ENCODE results near the gene FBXL7.

FBXL7 gene

DNA sequence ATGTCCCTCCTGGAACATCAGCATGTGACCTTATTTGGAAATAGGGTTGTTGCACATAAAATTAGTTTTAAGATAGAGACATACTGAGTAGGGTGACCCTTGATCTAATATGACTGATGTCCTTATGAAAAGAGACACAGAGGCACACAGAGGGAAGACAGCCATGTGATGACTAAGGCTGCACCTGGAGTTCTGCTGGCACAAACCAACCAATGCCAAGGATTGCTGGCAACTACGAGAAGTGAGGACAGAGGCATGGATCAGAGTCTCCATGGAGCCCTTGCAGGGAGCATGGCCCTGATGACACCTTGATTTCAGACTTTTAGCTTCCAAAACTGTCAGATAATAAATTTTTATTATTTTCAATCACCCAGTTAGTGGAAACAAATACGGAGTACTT lies 101.9 kb downstream of the FBXL7 start:
- Histone ChIP-seq H3K27ac (ENCODE audit: low read depth, low read length) (no peak overlapping the region), H3K4me3 (ENCODE audit: low read depth in 1 of 5, low read length in 5 of 5) (no peak overlapping the region), H3K36me3 (ENCODE audit: control insufficient read depth in 5 of 5, insufficient read depth in 5 of 5, low read length in 5 of 5) (no peaks in the 10 kb centered on the region), H3K9me3 (ENCODE audit: control insufficient read depth in 5 of 5, low read length in 5 of 5) (no peaks in the 10 kb centered on the region), H3K27me3 (ENCODE audit: control insufficient read depth in 5 of 5, insufficient read depth in 4 of 5, low read length in 5 of 5) (no peaks in the 10 kb centered on the region), H3K4me1 (ENCODE audit: control insufficient read depth in 5 of 5, insufficient read depth in 5 of 5, low read length in 5 of 5) (peaks cover 0 to 3% (median 0%) of the 10 kb centered on the region in 5 donors), H3K9ac (ENCODE audit: low read length in 5 of 5) (no peak overlapping the region)

GRCh38 chr5:15604986-15605385 lies 105.0 kb downstream of the FBXL7 start:
- Histone ChIP-seq H3K9ac (ENCODE audit: low read length in 5 of 5) (no peak overlapping the region), H3K4me1 (ENCODE audit: control insufficient read depth in 5 of 5, insufficient read depth in 5 of 5, low read length in 5 of 5) (peaks cover 0 to 3% (median 0%) of the 10 kb centered on the region in 5 donors)

DNA sequence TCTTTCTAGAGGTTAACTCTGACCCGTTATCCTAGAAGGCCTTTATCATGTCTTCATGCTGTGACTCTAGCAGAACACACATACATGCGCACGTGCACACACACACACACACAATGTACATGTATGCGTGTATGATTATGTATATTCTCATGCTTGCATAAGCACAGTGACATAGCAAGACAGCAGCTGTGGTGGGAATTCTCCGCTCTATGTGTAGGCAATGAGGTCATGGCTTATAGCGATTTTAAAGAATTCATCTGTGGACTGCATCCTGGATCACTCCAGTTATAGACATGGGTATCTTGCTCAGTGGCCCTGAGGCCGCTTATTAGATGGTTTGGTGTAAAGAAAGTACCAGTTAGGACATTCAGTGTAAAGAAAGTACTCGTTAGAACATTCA lies 106.2 kb downstream of the FBXL7 start:
- Histone ChIP-seq H3K27ac (ENCODE audit: low read depth, low read length) (no peak overlapping the region), H3K9ac (ENCODE audit: low read length in 5 of 5) (no peak overlapping the region), H3K4me1 (ENCODE audit: control insufficient read depth in 5 of 5, insufficient read depth in 5 of 5, low read length in 5 of 5) (peaks cover 0 to 3% (median 0%) of the 10 kb centered on the region in 5 donors), H3K36me3 (ENCODE audit: control insufficient read depth in 5 of 5, insufficient read depth in 5 of 5, low read length in 5 of 5) (no peaks in the 10 kb centered on the region), H3K9me3 (ENCODE audit: control insufficient read depth in 5 of 5, low read length in 5 of 5) (no peaks in the 10 kb centered on the region), H3K27me3 (ENCODE audit: control insufficient read depth in 5 of 5, insufficient read depth in 4 of 5, low read length in 5 of 5) (no peaks in the 10 kb centered on the region), H3K4me3 (ENCODE audit: low read depth in 1 of 5, low read length in 5 of 5) (no peak overlapping the region)

More at GRCh38 chr5:15604986-15605385, 105.0 kb downstream of the FBXL7 start:
- H3K27ac ChIP-seq (ENCODE audit: low read depth, low read length) = no peak overlapping the region
- H3K36me3 ChIP-seq (ENCODE audit: control insufficient read depth in 5 of 5, insufficient read depth in 5 of 5, low read length in 5 of 5) = no peaks in the 10 kb centered on the region
- no peaks in the 10 kb centered on the region for H3K9me3 ChIP-seq (ENCODE audit: control insufficient read depth in 5 of 5, low read length in 5 of 5)
- H3K4me3 ChIP-seq (ENCODE audit: low read depth in 1 of 5, low read length in 5 of 5) = no peak overlapping the region
- no peaks in the 10 kb centered on the region for H3K27me3 ChIP-seq (ENCODE audit: control insufficient read depth in 5 of 5, insufficient read depth in 4 of 5, low read length in 5 of 5)

- Histone ChIP-seq H3K27me3 (ENCODE audit: control insufficient read depth in 5 of 5, insufficient read depth in 4 of 5, low read length in 5 of 5) (no peaks in the 10 kb centered on the region), H3K9me3 (ENCODE audit: control insufficient read depth in 5 of 5, low read length in 5 of 5) (no peaks in the 10 kb centered on the region), H3K4me1 (ENCODE audit: control insufficient read depth in 5 of 5, insufficient read depth in 5 of 5, low read length in 5 of 5) (peaks cover 0 to 3% (median 0%) of the 10 kb centered on the region in 5 donors), H3K4me3 (ENCODE audit: low read depth in 1 of 5, low read length in 5 of 5) (no peak overlapping the region), H3K27ac (ENCODE audit: low read depth, low read length) (no peak overlapping the region), H3K9ac (ENCODE audit: low read length in 5 of 5) (no peak overlapping the region), H3K36me3 (ENCODE audit: control insufficient read depth in 5 of 5, insufficient read depth in 5 of 5, low read length in 5 of 5) (no peaks in the 10 kb centered on the region)
Measured at GRCh38 chr5:15607076-15607475, 107.1 kb downstream of the FBXL7 start.

DNA sequence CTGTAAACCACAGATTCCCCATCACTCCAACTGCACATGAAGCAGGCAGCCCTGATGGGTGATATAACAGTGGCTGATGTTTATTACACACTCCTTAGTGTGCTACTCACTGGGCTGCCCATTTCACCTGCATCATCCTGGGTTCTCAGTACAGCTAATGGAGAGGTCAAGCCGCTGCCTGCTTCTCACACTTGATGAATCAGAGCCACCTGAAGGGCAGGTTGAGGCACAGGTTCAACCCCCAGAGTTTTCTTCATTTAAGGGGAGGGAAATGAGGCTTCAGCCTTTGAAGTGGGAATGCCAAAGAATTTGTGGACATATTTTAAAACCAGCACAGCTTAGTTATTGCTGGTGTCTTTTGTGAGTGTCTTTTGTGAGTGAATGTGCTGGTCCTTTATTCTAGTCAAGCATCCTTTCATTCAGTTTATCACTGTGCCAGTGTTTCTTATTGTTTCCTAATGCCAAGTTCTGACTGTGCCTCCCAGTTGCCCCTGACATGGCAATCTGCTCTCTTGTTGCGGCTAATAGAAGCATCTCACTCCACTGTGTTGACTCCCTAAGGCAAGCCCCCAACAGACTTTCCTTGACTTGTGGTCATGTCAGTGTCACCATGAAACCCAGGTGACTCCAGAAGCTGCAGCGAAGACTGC lies 109.2 kb downstream of the FBXL7 start:
- no peaks in the 10 kb centered on the region for H3K27me3 ChIP-seq (ENCODE audit: control insufficient read depth in 5 of 5, insufficient read depth in 4 of 5, low read length in 5 of 5)
- no peak overlapping the region for H3K27ac ChIP-seq (ENCODE audit: low read depth, low read length)
- peak overlapping the region in 1 of 5 donors; percentile 15 for H3K9ac ChIP-seq (ENCODE audit: low read length in 5 of 5)
- no peaks in the 10 kb centered on the region for H3K36me3 ChIP-seq (ENCODE audit: control insufficient read depth in 5 of 5, insufficient read depth in 5 of 5, low read length in 5 of 5)
- H3K4me1 ChIP-seq (ENCODE audit: control insufficient read depth in 5 of 5, insufficient read depth in 5 of 5, low read length in 5 of 5) = peaks cover 0 to 3% (median 0%) of the 10 kb centered on the region in 5 donors
- H3K9me3 ChIP-seq (ENCODE audit: control insufficient read depth in 5 of 5, low read length in 5 of 5) = no peaks in the 10 kb centered on the region
- no peak overlapping the region for H3K4me3 ChIP-seq (ENCODE audit: low read depth in 1 of 5, low read length in 5 of 5)

- no peaks in the 10 kb centered on the region for H3K27me3 ChIP-seq (ENCODE audit: control insufficient read depth in 5 of 5, insufficient read depth in 4 of 5, low read length in 5 of 5)
- peaks cover 0 to 3% (median 0%) of the 10 kb centered on the region in 5 donors for H3K4me1 ChIP-seq (ENCODE audit: control insufficient read depth in 5 of 5, insufficient read depth in 5 of 5, low read length in 5 of 5)
- no peak overlapping the region for H3K4me3 ChIP-seq (ENCODE audit: low read depth in 1 of 5, low read length in 5 of 5)
Measured at GRCh38 chr5:15610216-15610615, 110.2 kb downstream of the FBXL7 start.

GRCh38 chr5:15611008-15611407 lies 111.0 kb downstream of the FBXL7 start:
- Histone ChIP-seq H3K9ac (ENCODE audit: low read length in 5 of 5) (no peak overlapping the region), H3K4me3 (ENCODE audit: low read depth in 1 of 5, low read length in 5 of 5) (no peak overlapping the region), H3K27me3 (ENCODE audit: control insufficient read depth in 5 of 5, insufficient read depth in 4 of 5, low read length in 5 of 5) (no peaks in the 10 kb centered on the region), H3K9me3 (ENCODE audit: control insufficient read depth in 5 of 5, low read length in 5 of 5) (no peaks in the 10 kb centered on the region), H3K36me3 (ENCODE audit: control insufficient read depth in 5 of 5, insufficient read depth in 5 of 5, low read length in 5 of 5) (no peaks in the 10 kb centered on the region), H3K4me1 (ENCODE audit: control insufficient read depth in 5 of 5, insufficient read depth in 5 of 5, low read length in 5 of 5) (peaks cover 0 to 3% (median 0%) of the 10 kb centered on the region in 5 donors), H3K27ac (ENCODE audit: low read depth, low read length) (no peak overlapping the region)

More at GRCh38 chr5:15610216-15610615, 110.2 kb downstream of the FBXL7 start:
- no peaks in the 10 kb centered on the region for H3K36me3 ChIP-seq (ENCODE audit: control insufficient read depth in 5 of 5, insufficient read depth in 5 of 5, low read length in 5 of 5)
- H3K27ac ChIP-seq (ENCODE audit: low read depth, low read length) = no peak overlapping the region
- H3K9ac ChIP-seq (ENCODE audit: low read length in 5 of 5) = no peak overlapping the region
- H3K9me3 ChIP-seq (ENCODE audit: control insufficient read depth in 5 of 5, low read length in 5 of 5) = no peaks in the 10 kb centered on the region

DNA sequence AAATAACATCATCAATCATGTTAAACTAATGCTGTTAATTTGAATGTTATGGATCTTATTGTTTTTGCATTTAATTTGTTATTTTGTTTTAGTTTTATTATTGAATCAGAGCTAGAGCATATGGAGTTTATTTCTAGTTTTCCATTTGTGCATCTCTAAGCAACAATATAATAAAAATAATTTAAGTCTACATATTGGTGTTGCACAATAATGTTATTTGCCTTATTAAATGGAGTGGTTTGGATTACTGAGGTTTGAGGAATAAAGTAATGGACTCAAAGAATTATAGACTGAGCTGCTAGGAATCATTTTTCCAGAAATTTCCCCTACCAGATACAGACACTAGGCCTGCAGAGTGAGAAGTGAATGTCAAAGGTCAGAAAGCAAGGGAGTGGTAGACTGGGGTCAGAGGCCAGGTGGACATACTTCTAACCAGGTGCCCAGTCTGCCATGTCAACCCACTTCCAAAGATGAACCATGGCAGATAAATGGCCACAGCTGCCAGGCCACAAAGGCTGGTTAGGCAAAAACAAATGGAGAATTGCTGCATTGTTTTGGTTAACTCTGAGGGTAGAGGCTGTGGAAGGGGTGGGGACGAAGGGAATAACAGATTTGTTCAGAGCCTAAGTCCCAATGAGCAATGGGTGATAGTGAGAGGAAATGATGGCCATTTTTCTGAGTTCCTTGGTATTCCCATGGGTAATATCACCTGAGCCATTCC lies 113.1 kb downstream of the FBXL7 start:
- Histone ChIP-seq H3K9me3 (ENCODE audit: control insufficient read depth in 5 of 5, low read length in 5 of 5) (no peaks in the 10 kb centered on the region), H3K27me3 (ENCODE audit: control insufficient read depth in 5 of 5, insufficient read depth in 4 of 5, low read length in 5 of 5) (no peaks in the 10 kb centered on the region), H3K27ac (ENCODE audit: low read depth, low read length) (no peak overlapping the region), H3K4me3 (ENCODE audit: low read depth in 1 of 5, low read length in 5 of 5) (no peak overlapping the region), H3K36me3 (ENCODE audit: control insufficient read depth in 5 of 5, insufficient read depth in 5 of 5, low read length in 5 of 5) (no peaks in the 10 kb centered on the region), H3K9ac (ENCODE audit: low read length in 5 of 5) (no peak overlapping the region), H3K4me1 (ENCODE audit: control insufficient read depth in 5 of 5, insufficient read depth in 5 of 5, low read length in 5 of 5) (no peaks in the 10 kb centered on the region)

GRCh38 chr5:15614679-15615078 lies 114.7 kb downstream of the FBXL7 start:
- Histone ChIP-seq H3K4me1 (ENCODE audit: control insufficient read depth in 5 of 5, insufficient read depth in 5 of 5, low read length in 5 of 5) (peaks cover 0 to under 1% (median 0%) of the 10 kb centered on the region in 5 donors), H3K9ac (ENCODE audit: low read length in 5 of 5) (no peak overlapping the region), H3K9me3 (ENCODE audit: control insufficient read depth in 5 of 5, low read length in 5 of 5) (no peaks in the 10 kb centered on the region), H3K27me3 (ENCODE audit: control insufficient read depth in 5 of 5, insufficient read depth in 4 of 5, low read length in 5 of 5) (no peaks in the 10 kb centered on the region), H3K36me3 (ENCODE audit: control insufficient read depth in 5 of 5, insufficient read depth in 5 of 5, low read length in 5 of 5) (peaks cover 0 to under 1% (median 0%) of the 10 kb centered on the region in 5 donors), H3K27ac (ENCODE audit: low read depth, low read length) (no peak overlapping the region), H3K4me3 (ENCODE audit: low read depth in 1 of 5, low read length in 5 of 5) (no peak overlapping the region)

DNA sequence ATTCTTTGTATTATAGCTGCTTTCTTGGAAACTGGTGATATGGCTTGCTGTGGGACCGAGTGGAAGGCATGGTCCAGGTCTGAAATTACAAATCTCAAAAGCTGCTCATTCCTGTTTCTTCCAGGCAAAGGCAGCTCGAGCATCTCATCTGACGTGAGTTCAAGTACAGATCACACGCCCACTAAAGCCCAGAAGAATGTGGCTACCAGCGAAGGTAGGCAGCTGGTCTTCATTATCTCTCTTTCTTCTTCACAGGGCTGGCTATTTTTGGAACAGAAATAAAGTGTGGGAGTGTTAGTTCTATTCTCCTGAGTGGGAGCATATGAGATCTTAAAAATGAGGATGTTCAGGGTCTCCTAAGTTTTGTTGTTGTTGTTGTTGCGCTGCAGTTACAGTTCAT lies 115.9 kb downstream of the FBXL7 start:
- Histone ChIP-seq H3K4me3 (ENCODE audit: low read depth in 1 of 5, low read length in 5 of 5) (no peak overlapping the region), H3K4me1 (ENCODE audit: control insufficient read depth in 5 of 5, insufficient read depth in 5 of 5, low read length in 5 of 5) (peaks cover 2 to 4% (median 2%) of the 10 kb centered on the region in 5 donors)

More for the DNA sequence above, 115.9 kb downstream of the FBXL7 start:
- no peaks in the 10 kb centered on the region for H3K27me3 ChIP-seq (ENCODE audit: control insufficient read depth in 5 of 5, insufficient read depth in 4 of 5, low read length in 5 of 5)
- H3K9me3 ChIP-seq (ENCODE audit: control insufficient read depth in 5 of 5, low read length in 5 of 5) = no peaks in the 10 kb centered on the region
- no peak overlapping the region for H3K9ac ChIP-seq (ENCODE audit: low read length in 5 of 5)
- no peak overlapping the region for H3K27ac ChIP-seq (ENCODE audit: low read depth, low read length)
- H3K36me3 ChIP-seq (ENCODE audit: control insufficient read depth in 5 of 5, insufficient read depth in 5 of 5, low read length in 5 of 5) = peaks cover 0 to 2% (median 0%) of the 10 kb centered on the region in 5 donors
